ENCODE measurements around the gene RAB8B.

RAB8B gene

DNA sequence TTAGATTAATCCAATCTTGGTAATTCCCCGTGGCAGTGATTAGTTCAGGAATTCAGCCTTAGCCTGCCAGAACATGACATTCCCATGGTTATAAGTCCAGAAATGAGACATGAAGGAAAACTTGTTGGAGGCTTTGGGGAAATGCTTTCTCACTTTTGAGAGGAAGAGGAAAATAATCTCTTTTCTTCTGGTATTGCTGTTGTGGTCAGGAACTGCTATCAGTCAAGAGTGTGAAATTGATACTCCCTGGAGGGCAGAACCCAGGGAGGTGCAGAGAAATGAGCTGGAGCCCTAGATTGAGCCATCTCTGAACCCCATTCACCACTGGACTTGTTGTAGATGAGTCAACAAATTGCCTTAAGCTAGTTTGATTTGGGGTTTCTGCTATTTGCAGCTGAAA is 49.4 kb downstream of the RAB8B start:
- no peak for DNase-seq

DNA sequence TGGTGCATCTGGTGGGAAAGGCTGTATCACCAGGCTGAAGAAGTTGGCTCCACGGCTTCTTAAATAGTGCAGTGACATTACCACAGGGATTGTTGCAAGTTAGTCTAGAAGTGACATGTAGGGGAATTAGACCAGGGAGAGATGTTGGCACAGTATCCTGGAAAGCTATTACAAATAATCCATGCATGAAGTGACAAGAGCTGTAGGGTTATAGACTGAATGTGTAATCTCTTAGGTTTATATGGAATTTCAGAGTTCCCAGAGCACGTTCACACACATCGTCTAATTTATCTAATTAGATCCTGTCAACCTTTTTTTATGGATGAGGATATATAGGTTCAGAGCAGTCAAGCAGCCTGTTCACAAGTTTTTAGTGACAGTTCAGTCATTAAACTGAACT is 50.7 kb downstream of the RAB8B start:
- DNase-seq: peak in 1 of 2 experiments; percentile 10

DNA sequence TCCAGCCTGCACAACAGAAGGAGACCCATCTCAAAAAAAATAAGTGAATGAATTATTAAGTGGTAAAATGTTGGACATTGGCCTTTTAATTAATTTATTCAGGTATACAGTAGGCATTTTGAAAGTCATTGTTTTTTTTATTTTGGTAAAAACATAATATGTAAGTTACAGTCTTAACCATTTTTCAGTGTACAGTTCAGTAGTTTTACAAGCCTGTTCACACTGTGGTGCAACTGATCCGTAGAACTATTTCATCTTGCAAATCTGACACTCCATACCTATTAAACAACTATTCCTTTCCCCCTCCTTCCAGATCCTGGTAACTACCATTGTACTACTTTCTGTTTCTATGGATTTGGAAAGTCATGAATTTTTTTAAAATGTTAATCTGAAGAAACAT is 51.9 kb downstream of the RAB8B start:
- no peak for DNase-seq

DNA sequence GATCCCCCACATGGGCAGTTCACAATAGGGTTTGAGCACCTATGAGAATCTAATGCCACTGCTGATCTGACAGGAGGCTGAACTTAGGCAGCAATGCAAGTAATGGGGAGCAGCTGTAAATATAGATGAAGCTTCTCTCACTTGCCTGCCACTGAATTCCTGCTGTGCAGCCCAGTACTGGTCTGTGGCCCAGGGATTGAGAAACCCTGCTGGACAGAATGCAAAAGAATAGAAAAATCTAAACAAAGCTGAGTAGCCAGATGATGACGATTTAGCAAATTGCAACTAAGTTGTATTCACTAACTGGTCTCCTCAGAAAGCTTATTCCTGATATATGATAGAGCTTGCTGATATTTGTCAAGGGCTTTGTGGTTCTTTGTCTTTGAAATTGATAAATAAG is 53.7 kb downstream of the RAB8B start:
- DNase-seq: no peak

DNA sequence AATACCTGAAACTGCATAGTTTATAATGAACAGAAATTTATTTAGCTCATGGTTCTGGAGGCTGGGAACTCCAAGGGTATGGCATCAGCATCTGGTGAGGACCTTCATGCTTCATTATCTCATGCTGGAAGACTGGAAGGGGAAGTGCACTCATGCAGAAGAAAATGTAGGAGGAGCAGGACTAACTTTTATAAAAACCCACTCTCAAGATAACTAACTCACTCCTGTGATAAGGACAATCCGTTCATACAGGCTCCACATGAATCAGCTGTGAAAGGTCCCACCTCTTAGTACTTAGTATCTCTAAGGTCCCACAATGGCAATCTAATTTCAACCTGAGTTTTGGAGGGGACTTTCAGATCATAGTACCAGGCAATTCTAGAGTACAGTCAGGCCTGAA is 54.4 kb downstream of the RAB8B start:
- DNase-seq: no peak

DNA sequence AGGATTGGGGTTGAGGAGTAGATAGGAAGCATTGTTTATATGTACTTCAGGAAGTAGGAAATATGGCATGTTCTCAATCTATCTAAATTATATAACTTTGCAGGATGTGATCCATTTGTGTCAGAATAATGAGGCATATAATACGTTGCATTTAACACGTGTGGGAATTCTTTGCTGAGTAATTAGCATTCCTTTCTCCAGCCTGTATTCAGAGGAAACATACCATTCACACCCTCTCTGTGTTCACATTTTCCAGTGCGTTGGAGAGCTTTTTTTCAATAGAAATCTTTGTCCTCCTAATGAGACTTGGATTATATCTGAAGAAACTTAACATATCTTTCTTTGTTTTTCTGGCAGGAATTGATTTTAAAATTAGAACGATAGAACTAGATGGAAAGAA is 55.0 kb downstream of the RAB8B start:
- no peak for DNase-seq

DNA sequence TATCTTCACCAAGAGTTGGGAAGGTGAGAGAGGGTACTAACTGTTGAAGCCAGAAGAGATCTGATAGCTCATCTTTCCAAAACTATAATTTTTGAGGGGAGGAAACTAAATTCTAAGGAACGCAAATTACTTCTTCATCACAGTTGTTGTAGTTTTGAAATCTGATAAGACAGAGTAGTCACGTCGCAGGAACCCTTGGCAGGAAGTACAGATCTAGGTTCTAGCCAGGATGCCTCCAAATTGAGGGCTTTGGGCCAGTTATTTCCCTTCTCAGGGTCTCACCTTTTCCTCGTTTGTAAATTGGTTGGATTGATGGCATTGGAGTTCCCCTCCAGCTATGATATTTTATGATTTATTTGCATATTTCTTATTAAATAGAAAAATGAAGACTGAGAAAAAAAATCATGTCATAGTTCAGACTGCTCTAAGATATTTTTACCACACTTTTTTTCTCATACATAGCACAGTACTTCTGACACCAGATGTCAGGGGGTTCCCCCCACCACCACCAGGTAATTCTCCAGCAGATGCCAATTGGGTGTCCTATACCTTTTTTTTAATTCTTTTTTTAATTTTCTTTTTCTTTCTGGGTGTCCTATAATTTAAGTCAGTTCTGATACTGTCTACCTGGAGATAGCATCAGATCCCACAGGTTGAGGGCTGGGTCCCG is 55.7 kb downstream of the RAB8B start:
- no peak for DNase-seq

DNA sequence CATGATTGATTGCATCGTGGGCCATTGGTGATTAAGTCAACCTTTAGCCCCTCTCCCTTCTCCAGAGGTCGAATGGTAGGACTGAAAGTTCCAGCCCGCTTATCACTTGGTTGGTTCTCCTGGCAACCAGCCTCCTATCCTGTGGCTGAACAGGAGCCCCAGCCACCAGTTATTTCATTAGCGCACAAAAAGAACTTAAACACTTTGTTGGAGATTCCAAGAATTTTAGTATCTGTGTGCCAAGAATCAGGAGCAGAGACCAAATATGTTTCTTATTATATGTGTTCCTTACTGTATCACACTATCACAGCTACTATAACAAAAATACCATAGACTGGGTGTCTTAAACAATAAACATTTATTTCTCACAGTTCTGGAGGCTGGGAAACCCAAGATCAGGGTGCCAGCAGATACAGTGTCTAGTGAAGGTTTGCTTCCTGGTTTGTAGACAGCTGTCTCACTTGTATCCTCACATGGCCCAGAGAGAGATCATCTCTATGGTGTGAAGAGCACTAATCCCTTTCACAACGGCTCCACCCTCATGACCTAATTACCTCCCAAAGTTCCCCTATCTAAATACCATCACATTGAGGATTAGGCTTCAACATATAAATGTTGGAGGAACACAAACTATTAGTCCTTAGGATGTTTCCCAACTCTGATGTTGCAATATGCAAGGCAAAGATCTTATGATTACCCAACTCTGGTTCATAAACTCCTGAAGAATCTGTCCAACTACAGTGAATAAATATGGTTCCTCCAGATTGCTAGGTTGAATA is 57.5 kb downstream of the RAB8B start:
- DNase-seq: peak in 1 of 2 experiments; percentile 1

DNA sequence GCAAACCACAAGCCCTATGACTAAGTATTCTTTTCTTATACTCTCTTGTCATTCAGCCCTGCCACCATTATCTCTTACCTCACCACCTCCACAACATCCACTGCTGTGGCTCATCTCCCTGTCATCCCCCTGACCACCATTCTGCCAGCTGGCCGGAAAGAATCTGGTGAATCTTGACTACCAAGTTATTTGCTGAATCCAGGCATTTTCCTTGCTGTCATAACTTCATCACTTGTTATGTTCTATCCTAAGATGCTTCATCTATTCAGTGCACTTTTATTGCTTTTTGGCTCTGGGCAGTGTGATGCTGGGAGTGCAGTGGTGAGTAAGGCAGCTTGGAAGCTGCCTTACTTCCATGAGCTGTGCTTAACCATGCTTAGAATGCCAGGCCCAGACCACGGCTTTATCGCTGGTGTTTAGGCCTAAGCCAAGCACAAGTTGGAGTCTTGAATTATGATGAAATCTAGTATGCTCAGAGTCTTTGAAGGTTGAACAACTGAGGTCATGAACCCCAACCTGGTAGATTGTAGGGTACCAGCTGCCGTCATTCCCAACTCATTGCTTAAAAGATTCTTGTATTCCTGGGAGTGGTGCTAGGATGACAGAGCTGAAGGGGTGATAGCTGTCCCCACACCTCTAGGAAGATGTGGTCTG is 61.0 kb downstream of the RAB8B start:
- DNase-seq: no peak

DNA sequence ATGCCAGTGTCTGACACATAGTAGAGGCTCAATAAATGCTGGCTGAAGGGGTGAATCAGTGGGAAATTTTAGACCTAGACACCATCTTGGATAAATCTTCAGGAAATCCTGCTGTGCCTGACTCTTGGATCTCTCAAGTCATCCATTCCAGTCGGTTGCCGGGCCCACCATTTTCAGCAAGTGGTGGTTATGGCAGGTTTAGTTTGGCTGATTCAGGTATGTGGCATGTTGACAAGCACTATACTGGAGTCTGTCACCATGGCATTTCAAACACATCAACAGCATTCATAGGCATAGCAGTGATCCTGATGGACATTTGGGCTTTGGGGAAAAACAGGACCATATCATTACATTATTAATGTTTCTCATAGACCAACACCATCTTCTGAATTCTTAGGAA is 62.3 kb downstream of the RAB8B start:
- no peak for DNase-seq

DNA sequence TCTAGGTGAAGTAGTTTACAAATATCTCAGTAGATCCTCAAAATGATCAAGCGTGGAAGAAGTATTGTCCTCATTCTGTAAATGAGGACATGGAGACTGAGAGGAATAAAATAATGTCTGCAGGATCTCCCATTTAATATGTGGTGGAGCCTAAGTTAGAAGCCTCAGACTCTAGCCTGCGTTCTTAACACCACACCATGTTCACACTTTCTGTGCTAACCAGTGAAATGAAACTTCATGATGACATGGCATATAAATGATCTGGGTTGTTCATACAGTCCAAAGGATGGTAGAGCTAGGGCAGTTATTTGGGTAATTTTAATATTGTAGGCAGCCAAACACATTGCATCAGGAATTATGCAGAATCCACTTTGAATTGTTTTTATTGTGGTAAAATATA is 62.9 kb downstream of the RAB8B start:
- no peak for DNase-seq

DNA sequence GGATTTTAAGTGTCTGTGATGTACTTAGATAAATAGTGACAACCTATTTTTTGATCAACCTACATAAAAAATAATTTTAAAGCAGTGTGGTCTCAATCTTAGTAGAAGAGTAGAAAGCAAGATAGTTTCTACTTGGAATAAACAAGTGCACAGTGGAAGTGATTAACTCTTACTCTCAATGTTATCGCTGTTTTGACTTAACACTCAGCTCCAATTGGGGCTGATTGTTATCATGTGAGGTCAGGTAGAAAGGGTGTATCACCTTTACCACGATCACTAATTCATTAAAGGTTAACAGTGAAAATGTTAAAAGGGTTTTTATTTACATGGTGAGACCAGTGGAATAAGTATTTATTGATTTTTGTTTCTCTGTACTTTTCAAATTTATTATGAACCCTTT is 65.6 kb downstream of the RAB8B start:
- DNase-seq: no peak

DNA sequence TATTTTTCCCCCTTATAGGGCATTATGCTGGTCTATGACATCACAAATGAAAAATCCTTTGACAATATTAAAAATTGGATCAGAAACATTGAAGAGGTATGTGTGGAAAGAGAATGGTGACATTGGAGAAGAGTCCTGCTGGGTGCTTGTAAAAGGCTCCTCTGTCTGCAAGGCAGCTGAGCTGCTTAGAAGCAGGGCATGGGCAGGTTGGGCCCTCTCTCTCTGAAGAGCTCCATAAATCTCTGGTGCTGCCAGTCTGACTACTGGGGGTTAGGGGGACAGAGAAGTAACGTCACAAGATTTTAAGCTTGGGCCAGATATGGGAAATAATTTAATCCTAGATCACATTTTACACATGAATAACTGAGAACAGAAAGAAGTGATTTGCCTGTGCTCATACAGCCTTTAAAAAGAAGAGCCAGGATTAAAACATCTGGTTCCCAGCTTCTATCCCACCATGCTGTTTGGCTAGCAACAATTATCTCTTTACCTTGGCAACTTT is 66.1 kb downstream of the RAB8B start:
- no peak for DNase-seq

DNA sequence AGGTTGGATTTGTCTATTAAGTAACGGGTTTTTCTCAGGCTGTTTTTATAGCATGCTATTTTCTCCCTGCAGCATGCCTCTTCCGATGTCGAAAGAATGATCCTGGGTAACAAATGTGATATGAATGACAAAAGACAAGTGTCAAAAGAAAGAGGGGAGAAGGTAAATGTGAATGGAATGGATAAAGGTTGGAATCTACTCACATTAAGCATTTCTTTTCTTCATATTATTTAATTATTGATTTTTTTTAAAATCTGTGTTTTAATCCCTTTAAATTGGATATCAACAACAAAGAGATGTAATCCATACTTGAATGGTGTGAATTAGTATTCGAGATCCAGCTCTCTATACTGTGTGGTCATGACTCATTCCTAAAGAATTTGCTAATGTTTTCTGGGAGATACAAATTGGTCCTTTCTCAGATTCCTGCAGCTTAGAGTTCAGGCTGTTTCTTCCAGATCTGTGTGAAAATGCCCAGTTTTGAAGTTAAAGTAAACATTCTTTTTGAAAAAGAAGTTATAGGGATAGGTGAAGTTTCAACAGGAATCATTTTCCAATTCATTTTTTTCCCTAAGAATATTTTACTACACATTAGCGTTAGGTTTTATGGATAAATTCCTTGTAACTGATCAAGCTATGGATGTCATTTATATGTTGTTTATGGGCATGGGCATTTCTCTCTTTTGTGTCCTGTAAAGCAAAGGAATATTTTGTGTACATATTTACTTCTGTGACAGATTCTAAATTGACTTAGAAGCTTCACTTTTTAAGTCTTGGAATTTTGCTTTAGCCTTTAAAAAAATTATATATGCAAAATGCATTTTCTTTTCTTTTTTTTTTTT is 67.2 kb downstream of the RAB8B start:
- peak in 1 of 2 experiments; percentile 18 for DNase-seq

DNA sequence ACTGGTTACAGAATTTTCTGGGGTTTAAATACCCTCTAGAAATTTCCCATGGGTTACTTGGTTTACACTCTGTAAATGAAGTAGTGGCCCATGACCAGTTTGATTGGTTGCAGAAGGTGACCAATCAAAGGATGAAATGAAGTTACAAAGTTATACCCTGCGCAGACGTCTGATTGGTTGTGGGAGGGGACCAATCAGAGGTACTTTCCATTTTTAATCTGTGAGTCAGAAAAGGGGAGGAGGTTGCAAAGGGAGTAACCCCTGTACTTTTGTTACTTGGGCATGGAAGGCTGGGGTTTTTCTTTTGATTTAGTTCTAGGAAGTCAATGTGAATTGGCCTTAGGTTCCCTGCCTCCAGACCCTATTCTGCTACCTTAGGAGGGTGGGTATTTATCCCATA is 69.3 kb downstream of the RAB8B start:
- no peak for DNase-seq

DNA sequence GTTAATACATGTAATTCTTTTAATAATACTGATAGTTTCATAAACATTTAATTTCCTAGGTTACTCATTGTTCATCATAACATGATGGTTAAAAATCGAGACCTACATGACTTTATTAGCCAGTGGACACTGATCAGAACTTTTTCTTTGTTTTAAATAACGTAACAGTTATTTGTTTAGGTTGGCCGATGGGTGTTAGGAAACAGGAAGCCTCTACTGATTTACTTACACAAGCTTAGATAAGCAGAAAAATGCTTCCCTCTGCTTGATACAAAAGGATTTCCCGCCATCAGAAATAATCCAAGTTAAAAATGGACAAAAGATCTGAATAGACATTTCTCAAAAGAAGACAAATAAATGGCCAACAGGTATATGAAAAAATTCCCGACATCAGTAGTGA is 71.4 kb downstream of the RAB8B start:
- DNase-seq: no peak

DNA sequence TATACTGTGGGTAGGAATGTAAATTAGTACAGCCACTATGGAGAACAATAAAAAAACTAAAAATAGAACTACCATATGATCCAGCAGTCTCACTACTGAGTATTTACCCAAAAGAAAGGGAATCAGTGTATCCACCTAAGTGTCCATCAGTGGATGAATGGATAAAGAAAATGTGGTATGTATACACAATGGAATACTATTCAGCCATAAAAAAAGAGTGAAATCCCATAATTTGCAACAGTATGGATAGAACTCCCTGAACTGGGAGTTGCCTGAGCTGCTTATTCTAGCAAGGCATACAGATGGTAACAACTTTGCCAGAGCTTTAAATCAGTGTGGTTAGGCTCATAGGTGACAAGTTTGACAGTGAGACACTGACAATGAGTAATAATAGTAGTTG is 71.9 kb downstream of the RAB8B start:
- DNase-seq: no peak

DNA sequence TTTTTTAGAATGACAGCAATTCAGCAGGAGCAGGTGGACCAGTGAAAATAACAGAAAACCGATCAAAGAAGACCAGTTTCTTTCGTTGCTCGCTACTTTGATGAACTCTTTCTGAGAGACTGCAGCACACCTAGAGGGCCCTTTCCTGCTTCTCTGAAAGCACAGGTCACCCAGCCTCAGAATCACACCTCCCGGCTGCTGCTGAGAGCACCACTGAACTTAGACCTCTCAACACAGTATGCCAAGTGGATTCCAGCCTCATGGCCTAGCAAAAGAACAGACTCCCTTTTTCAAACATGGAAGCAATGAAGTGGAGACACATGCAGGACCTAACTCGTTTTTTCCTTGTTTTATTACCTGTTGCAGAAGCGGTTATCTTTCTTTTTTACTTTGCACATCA is 74.1 kb downstream of the RAB8B start:
- no peak for DNase-seq

DNA sequence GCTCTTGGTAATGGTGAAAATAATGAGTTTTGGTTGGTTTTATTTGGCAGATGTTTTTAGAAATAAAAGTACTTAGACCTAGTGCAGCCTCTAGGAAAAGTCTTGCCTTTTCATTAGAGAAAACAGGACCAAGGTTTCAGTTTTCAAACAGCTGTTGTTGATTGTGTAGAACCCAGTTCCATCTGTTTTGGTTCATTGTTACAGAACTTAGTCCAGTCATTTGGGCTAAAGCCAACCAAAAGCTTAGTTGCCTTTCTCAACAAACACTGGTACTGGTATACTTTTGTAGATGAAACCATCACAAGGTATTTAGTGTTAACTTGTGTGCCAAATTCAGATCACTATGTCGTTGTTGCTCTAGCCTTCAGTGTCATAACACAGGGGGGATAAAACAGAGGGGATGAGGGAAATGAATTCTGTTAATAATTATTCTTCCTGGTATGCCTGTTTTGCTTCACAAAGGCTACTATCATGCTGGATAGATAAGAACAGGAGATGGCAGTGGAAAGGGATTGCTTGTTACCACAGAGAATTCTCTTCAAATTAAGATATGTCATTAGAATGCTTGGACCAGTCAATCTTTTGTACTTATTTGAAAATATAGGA is 75.4 kb downstream of the RAB8B start:
- DNase-seq: peak in 1 of 2 experiments; percentile 67

DNA sequence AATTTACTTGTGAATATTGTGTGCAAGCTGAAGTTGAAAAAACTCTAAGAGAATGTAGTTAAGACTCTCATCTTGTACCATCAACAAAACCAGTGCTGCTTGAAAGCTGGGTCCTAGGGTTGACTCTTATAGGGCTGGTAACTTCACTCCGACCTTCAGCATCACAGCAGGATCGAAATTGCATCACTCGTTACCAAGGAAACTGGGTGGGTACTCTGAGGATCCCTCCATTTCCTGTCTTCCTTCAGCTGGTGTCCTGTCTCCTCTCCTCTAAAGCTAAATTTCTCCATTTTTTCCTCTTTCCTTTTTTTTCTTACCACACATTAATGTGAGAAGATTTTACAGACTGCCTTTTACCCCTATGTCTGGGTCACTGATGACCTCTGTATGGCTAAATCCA is 85.0 kb downstream of the RAB8B start:
- DNase-seq: no peak

DNA sequence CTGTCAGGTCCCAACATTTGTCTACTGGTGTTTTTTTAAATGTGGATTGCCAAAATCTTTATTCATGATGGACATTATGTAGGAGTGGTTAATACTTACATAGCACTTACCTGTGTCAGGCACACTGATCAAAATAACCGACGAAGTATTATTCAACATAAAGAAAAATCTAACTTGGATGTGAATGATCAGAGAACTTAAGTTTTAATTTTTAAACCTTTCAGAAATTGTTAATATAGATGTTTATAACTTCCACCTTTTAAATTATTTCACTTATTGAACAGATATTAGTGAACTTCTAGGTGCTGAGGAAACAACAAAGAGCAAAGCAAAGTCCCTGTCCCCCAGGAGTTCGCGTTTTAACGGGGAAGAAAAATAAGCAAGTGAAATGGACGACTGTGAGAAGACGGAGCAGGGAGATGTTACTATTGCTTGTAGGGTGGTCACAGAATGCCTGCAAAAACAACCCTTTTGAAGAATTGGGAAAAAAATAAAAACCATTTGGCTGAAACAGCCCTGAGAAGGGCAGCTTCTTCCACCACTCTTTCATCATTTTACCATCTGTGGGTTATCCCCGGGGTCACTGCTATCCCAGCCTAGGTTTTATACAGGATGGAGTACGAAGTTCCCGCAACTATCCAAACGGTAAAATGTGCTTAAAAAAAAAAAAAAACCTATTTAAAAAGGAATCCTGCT is 87.1 kb downstream of the RAB8B start:
- no peak for DNase-seq
